WTC11 (cell line): ENCODE data around the gene SLC24A3. TPM values are rescaled to one million over a fixed set of nuclear protein-coding genes. Genes with fewer than 3 reads are reported as not detected.

Experiments used
- ATAC-seq: fragments of 200-7000 bp; cut with Tn5 transposase; 2 replicates; pipeline ENCODE4 v1.10.0; 2021; ENCODE audit warnings: mild to moderate bottlenecking, moderate library complexity
- CTCF ChIA-PET: fragments of 300-600 bp; sonication (Branson Sonifier 250); formaldehyde crosslinking; loops from one replicate; lab custom pipeline; 2021; ENCODE audit warnings: antibody characterized with exemption; lab: Charles Lee
- POLR2A ChIA-PET: fragments of 350-600 bp; sonication (Branson Sonifier 250); formaldehyde crosslinking; loops from one replicate; lab custom pipeline; 2021; ENCODE audit warnings: antibody characterized with exemption; lab: Charles Lee
- DNase-seq: peaks from one replicate; pipeline ENCODE4 v3.0.0; 2021; ENCODE audit warnings: low spot score
- H3K27ac Mint-ChIP-seq: 2 replicates; pipeline ENCODE4 v1.8.0; 2021; ENCODE audit warnings: mixed read lengths
- H3K27me3 Mint-ChIP-seq: 2 replicates; pipeline ENCODE4 v1.8.0; 2021; ENCODE audit warnings: low read depth, mild to moderate bottlenecking, moderate library complexity, mixed read lengths
- H3K36me3 Mint-ChIP-seq: 2 replicates; pipeline ENCODE4 v1.8.0; 2021; ENCODE audit warnings: mixed read lengths
- H3K4me1 Mint-ChIP-seq: 2 replicates; pipeline ENCODE4 v1.8.0; 2022; ENCODE audit warnings: mixed read lengths
- H3K4me3 Mint-ChIP-seq: 2 replicates; pipeline ENCODE4 v1.8.0; 2021; ENCODE audit warnings: mild to moderate bottlenecking, moderate library complexity, mixed read lengths
- H3K9me3 Mint-ChIP-seq: 2 replicates; pipeline ENCODE4 v1.8.0; 2021; ENCODE audit warnings: mixed read lengths
- ELF4 ChIP-seq: sonication (generic); formaldehyde crosslinking; IDR thresholded peaks from 2 replicates; pipeline ENCODE4 v1.8.1; 2022; ENCODE audit warnings: low read depth, mild to moderate bottlenecking, moderate library complexity, missing genetic modification reagents
- ESRRA ChIP-seq: sonication (generic); formaldehyde crosslinking; IDR thresholded peaks from 2 replicates; pipeline ENCODE4 v1.8.1; 2022; ENCODE audit warnings: mild to moderate bottlenecking, missing genetic modification reagents, borderline replicate concordance
- FOXK1 ChIP-seq: sonication (generic); formaldehyde crosslinking; IDR thresholded peaks from 2 replicates; pipeline ENCODE4 v1.8.0; 2022; ENCODE audit warnings: mild to moderate bottlenecking, moderate library complexity, missing genetic modification reagents
- FOXP1 ChIP-seq: sonication (generic); formaldehyde crosslinking; IDR thresholded peaks from 2 replicates; pipeline ENCODE4 v1.8.0; 2022; ENCODE audit warnings: missing genetic modification reagents, mild to moderate bottlenecking, moderate library complexity, borderline replicate concordance
- IRF2 ChIP-seq: sonication (generic); formaldehyde crosslinking; IDR thresholded peaks from 2 replicates; pipeline ENCODE4 v1.8.0; 2022; ENCODE audit warnings: low read depth, missing genetic modification reagents, borderline replicate concordance
- KAT7 ChIP-seq: sonication (generic); formaldehyde crosslinking; IDR thresholded peaks from 2 replicates; pipeline ENCODE4 v1.8.1; 2023; ENCODE audit warnings: missing genetic modification reagents, mild to moderate bottlenecking, borderline replicate concordance
- NFATC4 ChIP-seq: fragments of 250-450 bp; sonication (Bioruptor Pico); IDR thresholded peaks from 2 replicates; pipeline ENCODE4 v1.9.0; 2021; ENCODE audit warnings: mild to moderate bottlenecking
- SMAD3 ChIP-seq: sonication (generic); formaldehyde crosslinking; IDR thresholded peaks from 2 replicates; pipeline ENCODE4 v1.8.0; 2022; ENCODE audit warnings: missing genetic modification reagents, mild to moderate bottlenecking, borderline replicate concordance
- SP1 ChIP-seq: sonication (generic); formaldehyde crosslinking; conservative IDR thresholded peaks from 2 replicates; pipeline ENCODE4 v1.8.1; 2022; ENCODE audit warnings: missing genetic modification reagents
- TEAD1 ChIP-seq: sonication (generic); formaldehyde crosslinking; IDR thresholded peaks from 2 replicates; pipeline ENCODE4 v1.8.0; 2022; ENCODE audit warnings: mild to moderate bottlenecking, missing genetic modification reagents
- ZBTB21 ChIP-seq: sonication (generic); formaldehyde crosslinking; IDR thresholded peaks from 2 replicates; pipeline ENCODE4 v1.8.1; 2023; ENCODE audit warnings: mild to moderate bottlenecking, missing genetic modification reagents, borderline replicate concordance
- ZNF396 ChIP-seq: fragments of 250-450 bp; sonication (Bioruptor Pico); IDR thresholded peaks from 2 replicates; pipeline ENCODE4 v1.8.0; 2021; ENCODE audit warnings: mild to moderate bottlenecking, moderate library complexity, borderline replicate concordance
- ZNF423 ChIP-seq: fragments of 250-450 bp; sonication (Bioruptor Pico); IDR thresholded peaks from 2 replicates; pipeline ENCODE4 v2.1.2; 2022; ENCODE audit warnings: mild to moderate bottlenecking, moderate library complexity
- total RNA-seq: library from RNA; stranded (reverse); gene quantifications from 3 replicates; pipeline ENCODE4 v1.2.3, GENCODE V29; 2021
- TF ChIP-seq, protein P1 (sequence below): sonication (generic); formaldehyde crosslinking; IDR thresholded peaks from 2 replicates; pipeline ENCODE4 v1.8.0; 2022; ENCODE audit warnings: mild to moderate bottlenecking, missing genetic modification reagents
- TF ChIP-seq, protein P2 (sequence below): sonication (generic); formaldehyde crosslinking; IDR thresholded peaks from 2 replicates; pipeline ENCODE4 v1.8.0; 2023; ENCODE audit warnings: mild to moderate bottlenecking, missing genetic modification reagents
- TF ChIP-seq, protein P3 (sequence below): sonication (generic); formaldehyde crosslinking; IDR thresholded peaks from 2 replicates; pipeline ENCODE4 v1.8.0; 2023; ENCODE audit warnings: missing genetic modification reagents, mild to moderate bottlenecking, borderline replicate concordance
- TF ChIP-seq, protein P4 (sequence below): fragments of 250-450 bp; sonication (Bioruptor Pico); IDR thresholded peaks from 2 replicates; pipeline ENCODE4 v2.1.2; 2022; ENCODE audit warnings: mild to moderate bottlenecking, moderate library complexity
- TF ChIP-seq, protein P5 (sequence below): sonication (generic); formaldehyde crosslinking; IDR thresholded peaks from 2 replicates; pipeline ENCODE4 v1.8.0; 2022; ENCODE audit warnings: mild to moderate bottlenecking, missing genetic modification reagents
- TF ChIP-seq, protein P6 (sequence below): sonication (generic); formaldehyde crosslinking; IDR thresholded peaks from 2 replicates; pipeline ENCODE4 v1.8.1; 2023; ENCODE audit warnings: mild to moderate bottlenecking, moderate library complexity, missing genetic modification reagents

SLC24A3 gene
- total RNA-seq, 1 experiment from 2014 or later: 5.7 TPM

DNA sequence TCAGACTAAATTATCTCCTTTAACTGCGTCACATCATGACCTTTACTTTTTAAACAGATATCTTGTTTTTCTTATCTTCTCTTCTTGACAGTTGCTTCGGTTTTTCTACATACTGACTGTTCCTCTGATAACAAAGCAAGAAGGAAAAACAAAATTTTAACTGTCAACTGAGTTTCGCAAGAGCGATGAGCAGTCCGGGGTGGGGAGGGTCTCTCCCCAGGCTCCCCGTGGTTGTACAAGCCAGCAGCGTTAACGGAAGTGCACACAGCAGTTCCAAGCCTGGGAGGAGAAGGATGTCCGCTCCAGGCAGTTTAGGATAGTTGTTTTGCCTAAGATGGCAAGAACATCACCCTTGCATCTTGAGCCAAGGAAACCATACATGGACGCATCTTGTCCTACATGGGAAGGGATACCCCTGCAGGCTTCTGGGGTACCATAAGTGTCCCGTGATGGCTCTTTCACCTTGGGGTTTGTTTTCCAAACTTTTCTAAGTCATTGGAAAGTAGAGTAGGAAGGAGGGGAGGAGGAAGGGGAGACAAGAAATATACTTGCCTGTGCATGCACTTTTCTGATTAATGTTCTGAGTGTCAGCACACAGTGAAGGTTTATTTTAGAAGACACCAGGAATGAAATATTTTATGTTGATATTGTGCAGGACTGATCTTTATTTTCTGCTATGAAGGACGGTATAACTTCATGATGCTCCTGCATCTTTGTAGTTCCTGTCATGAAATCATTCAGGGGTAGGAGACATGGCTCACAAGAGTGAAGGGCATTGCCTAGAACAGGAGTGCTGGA is 20.8 kb downstream of the SLC24A3 start (continued):
- TF ChIP-seq FOXP1 (no peak), ELF4 (CRISPR knock-in tag) (no peak), ZNF423 (CRISPR knock-in tag) (no peak), FOXK1 (no peak), SMAD3 (no peak), ZNF396 (CRISPR knock-in tag) (no peak), ZBTB21 (no peak)
- TF ChIP-seq, protein P1, sequence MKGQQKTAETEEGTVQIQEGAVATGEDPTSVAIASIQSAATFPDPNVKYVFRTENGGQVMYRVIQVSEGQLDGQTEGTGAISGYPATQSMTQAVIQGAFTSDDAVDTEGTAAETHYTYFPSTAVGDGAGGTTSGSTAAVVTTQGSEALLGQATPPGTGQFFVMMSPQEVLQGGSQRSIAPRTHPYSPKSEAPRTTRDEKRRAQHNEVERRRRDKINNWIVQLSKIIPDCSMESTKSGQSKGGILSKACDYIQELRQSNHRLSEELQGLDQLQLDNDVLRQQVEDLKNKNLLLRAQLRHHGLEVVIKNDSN: no peak
- TF ChIP-seq, protein P2, sequence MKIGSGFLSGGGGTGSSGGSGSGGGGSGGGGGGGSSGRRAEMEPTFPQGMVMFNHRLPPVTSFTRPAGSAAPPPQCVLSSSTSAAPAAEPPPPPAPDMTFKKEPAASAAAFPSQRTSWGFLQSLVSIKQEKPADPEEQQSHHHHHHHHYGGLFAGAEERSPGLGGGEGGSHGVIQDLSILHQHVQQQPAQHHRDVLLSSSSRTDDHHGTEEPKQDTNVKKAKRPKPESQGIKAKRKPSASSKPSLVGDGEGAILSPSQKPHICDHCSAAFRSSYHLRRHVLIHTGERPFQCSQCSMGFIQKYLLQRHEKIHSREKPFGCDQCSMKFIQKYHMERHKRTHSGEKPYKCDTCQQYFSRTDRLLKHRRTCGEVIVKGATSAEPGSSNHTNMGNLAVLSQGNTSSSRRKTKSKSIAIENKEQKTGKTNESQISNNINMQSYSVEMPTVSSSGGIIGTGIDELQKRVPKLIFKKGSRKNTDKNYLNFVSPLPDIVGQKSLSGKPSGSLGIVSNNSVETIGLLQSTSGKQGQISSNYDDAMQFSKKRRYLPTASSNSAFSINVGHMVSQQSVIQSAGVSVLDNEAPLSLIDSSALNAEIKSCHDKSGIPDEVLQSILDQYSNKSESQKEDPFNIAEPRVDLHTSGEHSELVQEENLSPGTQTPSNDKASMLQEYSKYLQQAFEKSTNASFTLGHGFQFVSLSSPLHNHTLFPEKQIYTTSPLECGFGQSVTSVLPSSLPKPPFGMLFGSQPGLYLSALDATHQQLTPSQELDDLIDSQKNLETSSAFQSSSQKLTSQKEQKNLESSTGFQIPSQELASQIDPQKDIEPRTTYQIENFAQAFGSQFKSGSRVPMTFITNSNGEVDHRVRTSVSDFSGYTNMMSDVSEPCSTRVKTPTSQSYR (CRISPR knock-in tag): no peak
- TF ChIP-seq, all 79 proteins: peak for 0

DNA sequence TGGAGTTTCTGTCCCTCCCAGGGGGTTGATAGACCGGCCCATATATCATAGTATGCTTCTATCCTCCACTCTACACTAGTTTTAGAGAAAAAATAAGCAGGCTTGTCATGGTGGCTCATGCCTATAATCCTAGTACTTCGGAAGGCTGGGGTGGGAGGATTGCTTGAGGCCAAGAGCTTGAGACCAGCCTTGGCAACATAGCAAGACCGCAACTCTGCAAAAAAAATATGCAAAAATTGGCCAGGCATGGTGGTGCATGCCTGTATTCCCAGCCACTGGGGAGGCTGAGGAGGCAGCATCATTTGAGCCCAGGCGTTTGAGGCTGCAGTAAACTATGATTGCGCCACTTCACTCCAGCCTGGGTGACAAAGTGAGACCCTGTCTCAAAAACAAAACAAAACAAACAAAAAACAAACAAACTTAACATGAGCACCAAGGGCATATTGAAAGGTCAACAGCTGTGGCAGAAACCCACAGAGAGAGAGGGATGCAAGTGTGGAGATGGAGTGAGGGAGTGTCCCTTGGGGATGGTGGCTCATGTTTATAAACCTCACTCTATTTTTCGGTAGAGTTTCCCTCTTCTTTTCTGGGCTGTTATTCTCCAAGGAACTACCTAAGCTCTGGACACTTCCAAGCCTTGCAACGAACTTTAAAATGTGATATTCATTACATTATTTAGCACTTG is 24.1 kb downstream of the SLC24A3 start:
- Mint-ChIP-seq H3K27me3 (no peaks in the 10 kb centered on the region; the same call in 1 of the 2 replicates), H3K27ac (no peak overlapping the region), H3K36me3 (no peaks in the 10 kb centered on the region), H3K9me3 (no peaks in the 10 kb centered on the region), H3K4me1 (peaks cover under 1% of the 10 kb centered on the region), H3K4me3 (no peak overlapping the region)
- ChIA-PET POLR2A (no interaction called here), CTCF (no interaction called here)
- no peak for TF ChIP-seq FOXK1
- TF ChIP-seq, protein P3, sequence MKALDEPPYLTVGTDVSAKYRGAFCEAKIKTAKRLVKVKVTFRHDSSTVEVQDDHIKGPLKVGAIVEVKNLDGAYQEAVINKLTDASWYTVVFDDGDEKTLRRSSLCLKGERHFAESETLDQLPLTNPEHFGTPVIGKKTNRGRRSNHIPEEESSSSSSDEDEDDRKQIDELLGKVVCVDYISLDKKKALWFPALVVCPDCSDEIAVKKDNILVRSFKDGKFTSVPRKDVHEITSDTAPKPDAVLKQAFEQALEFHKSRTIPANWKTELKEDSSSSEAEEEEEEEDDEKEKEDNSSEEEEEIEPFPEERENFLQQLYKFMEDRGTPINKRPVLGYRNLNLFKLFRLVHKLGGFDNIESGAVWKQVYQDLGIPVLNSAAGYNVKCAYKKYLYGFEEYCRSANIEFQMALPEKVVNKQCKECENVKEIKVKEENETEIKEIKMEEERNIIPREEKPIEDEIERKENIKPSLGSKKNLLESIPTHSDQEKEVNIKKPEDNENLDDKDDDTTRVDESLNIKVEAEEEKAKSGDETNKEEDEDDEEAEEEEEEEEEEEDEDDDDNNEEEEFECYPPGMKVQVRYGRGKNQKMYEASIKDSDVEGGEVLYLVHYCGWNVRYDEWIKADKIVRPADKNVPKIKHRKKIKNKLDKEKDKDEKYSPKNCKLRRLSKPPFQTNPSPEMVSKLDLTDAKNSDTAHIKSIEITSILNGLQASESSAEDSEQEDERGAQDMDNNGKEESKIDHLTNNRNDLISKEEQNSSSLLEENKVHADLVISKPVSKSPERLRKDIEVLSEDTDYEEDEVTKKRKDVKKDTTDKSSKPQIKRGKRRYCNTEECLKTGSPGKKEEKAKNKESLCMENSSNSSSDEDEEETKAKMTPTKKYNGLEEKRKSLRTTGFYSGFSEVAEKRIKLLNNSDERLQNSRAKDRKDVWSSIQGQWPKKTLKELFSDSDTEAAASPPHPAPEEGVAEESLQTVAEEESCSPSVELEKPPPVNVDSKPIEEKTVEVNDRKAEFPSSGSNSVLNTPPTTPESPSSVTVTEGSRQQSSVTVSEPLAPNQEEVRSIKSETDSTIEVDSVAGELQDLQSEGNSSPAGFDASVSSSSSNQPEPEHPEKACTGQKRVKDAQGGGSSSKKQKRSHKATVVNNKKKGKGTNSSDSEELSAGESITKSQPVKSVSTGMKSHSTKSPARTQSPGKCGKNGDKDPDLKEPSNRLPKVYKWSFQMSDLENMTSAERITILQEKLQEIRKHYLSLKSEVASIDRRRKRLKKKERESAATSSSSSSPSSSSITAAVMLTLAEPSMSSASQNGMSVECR (CRISPR knock-in tag): no peak
- TF ChIP-seq, protein P4, sequence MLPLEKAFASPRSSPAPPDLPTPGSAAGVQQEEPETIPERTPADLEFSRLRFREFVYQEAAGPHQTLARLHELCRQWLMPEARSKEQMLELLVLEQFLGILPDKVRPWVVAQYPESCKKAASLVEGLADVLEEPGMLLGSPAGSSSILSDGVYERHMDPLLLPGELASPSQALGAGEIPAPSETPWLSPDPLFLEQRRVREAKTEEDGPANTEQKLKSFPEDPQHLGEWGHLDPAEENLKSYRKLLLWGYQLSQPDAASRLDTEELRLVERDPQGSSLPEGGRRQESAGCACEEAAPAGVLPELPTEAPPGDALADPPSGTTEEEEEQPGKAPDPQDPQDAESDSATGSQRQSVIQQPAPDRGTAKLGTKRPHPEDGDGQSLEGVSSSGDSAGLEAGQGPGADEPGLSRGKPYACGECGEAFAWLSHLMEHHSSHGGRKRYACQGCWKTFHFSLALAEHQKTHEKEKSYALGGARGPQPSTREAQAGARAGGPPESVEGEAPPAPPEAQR (CRISPR knock-in tag): no peak
- TF ChIP-seq, protein P5, sequence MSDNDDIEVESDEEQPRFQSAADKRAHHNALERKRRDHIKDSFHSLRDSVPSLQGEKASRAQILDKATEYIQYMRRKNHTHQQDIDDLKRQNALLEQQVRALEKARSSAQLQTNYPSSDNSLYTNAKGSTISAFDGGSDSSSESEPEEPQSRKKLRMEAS: no peak
- TF ChIP-seq NFATC4 (CRISPR knock-in tag): no peak
- TF ChIP-seq, protein P6, sequence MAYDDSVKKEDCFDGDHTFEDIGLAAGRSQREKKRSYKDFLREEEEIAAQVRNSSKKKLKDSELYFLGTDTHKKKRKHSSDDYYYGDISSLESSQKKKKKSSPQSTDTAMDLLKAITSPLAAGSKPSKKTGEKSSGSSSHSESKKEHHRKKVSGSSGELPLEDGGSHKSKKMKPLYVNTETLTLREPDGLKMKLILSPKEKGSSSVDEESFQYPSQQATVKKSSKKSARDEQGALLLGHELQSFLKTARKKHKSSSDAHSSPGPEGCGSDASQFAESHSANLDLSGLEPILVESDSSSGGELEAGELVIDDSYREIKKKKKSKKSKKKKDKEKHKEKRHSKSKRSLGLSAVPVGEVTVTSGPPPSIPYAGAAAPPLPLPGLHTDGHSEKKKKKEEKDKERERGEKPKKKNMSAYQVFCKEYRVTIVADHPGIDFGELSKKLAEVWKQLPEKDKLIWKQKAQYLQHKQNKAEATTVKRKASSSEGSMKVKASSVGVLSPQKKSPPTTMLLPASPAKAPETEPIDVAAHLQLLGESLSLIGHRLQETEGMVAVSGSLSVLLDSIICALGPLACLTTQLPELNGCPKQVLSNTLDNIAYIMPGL: no peak
- TF ChIP-seq SP1 (CRISPR knock-in tag): no peak
- TF ChIP-seq KAT7: no peak
- TF ChIP-seq ZBTB21: no peak
- no peak for TF ChIP-seq TEAD1
- TF ChIP-seq ESRRA (CRISPR knock-in tag): no peak
- no peak for TF ChIP-seq IRF2 (CRISPR knock-in tag)
- DNase-seq (no peak), ATAC-seq (no peak)
